OCI-LY3 (cell line): Measurements from ENCODE around the gene ARMH3.

ENCODE experiments used
- H2AFZ ChIP-seq: fragments of 200-600, 300-600 bp; shearing (Covaris generic); 2 replicates; pipeline ENCODE4 v1.6.0; 2014; ENCODE audit warnings: antibody characterized with exemption, low read depth, low read length
- H3K27ac ChIP-seq: fragments of 200-600, 300-600 bp; sonication (generic); 2 replicates; pipeline ENCODE4 v1.5.1; 2014; ENCODE audit warnings: mild to moderate bottlenecking, low read length, moderate library complexity, mixed read lengths
- H3K27me3 ChIP-seq: fragments of 200-600, 300-600 bp; sonication (generic); 2 replicates; pipeline ENCODE4 v1.6.1; 2014; ENCODE audit warnings: low read depth, low read length, mixed read lengths
- H3K36me3 ChIP-seq: fragments of 200-600, 300-600 bp; sonication (generic); replicated peaks from 2 replicates; pipeline ENCODE3; 2014; ENCODE audit warnings: low read depth, low read length, mixed read lengths
- H3K4me1 ChIP-seq: fragments of 300-600, 200-600 bp; sonication (generic); 2 replicates; pipeline ENCODE4 v1.6.1; 2014; ENCODE audit warnings: low read length, mixed read lengths
- H3K4me2 ChIP-seq: fragments of 200-600, 300-600 bp; sonication (generic); 2 replicates; pipeline ENCODE4 v1.6.1; 2014; ENCODE audit warnings: low read length, mixed read lengths
- H3K4me3 ChIP-seq: fragments of 300-600, 200-600 bp; sonication (generic); 2 replicates; pipeline ENCODE4 v1.5.1; 2014; ENCODE audit warnings: antibody characterized with exemption, mild to moderate bottlenecking, low read length, moderate library complexity
- H3K79me2 ChIP-seq: fragments of 300-600, 200-600 bp; shearing (Covaris generic); 2 replicates; pipeline ENCODE4 v1.6.1; 2014; ENCODE audit warnings: mild to moderate bottlenecking, low read length, mixed read lengths
- H3K9ac ChIP-seq: fragments of 300-600, 200-600 bp; shearing (Covaris generic); 2 replicates; pipeline ENCODE4 v1.6.0; 2014; ENCODE audit warnings: mild to moderate bottlenecking, low read length, moderate library complexity
- H3K9me3 ChIP-seq: fragments of 200-600, 300-600 bp; shearing (Covaris generic); 2 replicates; pipeline ENCODE4 v1.6.1; 2014; ENCODE audit warnings: low read length, mixed read lengths; ENCODE audit not compliant: insufficient read depth
- H4K20me1 ChIP-seq: fragments of 200-600, 300-600 bp; sonication (generic); 2 replicates; pipeline ENCODE4 v1.6.1; 2016; ENCODE audit warnings: low read length, mixed read lengths; ENCODE audit not compliant: insufficient read depth
- EZH2phosphoT487 ChIP-seq: fragments of 200-600 bp; shearing (Covaris generic); IDR thresholded peaks from 2 replicates; pipeline ENCODE4 v1.6.1; 2018; ENCODE audit warnings: antibody characterized with exemption, mixed run types, low read depth
- TF ChIP-seq, protein P1 (sequence below): fragments of 200-600, 300-600 bp; sonication (generic); IDR thresholded peaks from 2 replicates; pipeline ENCODE4 v1.5.1; 2014; ENCODE audit warnings: antibody characterized with exemption, low read length, low read depth

Gene ARMH3

DNA sequence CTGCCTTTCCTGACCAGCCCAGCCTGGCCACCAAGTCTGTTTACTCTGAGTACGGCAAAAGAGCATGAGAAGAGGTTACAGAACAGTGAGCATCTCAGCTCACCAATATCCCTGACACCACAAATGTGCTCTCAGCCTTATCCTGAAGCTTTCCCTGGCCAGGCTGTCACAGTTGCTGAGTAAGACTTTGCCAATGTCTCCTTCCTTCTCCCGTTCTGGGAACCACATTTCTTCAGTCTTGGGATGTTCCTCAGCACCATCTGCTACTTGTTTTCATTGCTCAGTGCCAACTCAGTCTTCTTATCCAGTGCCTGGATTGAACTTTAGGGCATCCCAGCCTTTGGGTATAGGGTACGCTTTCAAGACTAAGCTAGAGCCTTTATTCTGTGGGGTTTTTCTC lies 205.2 kb downstream of the ARMH3 start:
- no peaks in the 10 kb centered on the region for H3K79me2 ChIP-seq
- no peaks in the 10 kb centered on the region for H4K20me1 ChIP-seq
- H3K4me3 ChIP-seq = no peak overlapping the region

DNA sequence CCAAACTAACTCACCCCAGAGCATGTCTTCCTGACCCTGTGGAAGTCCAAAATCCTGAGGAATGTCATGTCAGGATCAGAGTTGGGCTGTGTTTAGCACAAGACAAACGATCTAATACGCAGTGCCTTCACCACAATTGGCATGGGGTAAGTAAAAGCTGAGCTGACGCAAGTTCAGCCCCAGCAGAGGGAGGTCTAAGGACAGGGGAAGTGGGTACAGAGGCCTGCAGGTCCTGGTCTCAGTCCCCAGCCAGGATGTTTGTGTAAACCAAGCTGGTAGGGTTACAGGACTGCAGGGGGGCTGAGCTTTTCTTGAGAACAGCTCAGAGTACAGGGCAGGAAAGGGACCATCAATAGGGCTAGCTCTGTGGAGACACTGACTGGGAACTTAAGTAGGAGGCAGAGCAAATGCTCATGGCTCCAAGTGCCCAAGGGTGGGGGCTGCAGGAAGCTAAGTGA lies 207.1 kb downstream of the ARMH3 start:
- TF ChIP-seq, protein P1, sequence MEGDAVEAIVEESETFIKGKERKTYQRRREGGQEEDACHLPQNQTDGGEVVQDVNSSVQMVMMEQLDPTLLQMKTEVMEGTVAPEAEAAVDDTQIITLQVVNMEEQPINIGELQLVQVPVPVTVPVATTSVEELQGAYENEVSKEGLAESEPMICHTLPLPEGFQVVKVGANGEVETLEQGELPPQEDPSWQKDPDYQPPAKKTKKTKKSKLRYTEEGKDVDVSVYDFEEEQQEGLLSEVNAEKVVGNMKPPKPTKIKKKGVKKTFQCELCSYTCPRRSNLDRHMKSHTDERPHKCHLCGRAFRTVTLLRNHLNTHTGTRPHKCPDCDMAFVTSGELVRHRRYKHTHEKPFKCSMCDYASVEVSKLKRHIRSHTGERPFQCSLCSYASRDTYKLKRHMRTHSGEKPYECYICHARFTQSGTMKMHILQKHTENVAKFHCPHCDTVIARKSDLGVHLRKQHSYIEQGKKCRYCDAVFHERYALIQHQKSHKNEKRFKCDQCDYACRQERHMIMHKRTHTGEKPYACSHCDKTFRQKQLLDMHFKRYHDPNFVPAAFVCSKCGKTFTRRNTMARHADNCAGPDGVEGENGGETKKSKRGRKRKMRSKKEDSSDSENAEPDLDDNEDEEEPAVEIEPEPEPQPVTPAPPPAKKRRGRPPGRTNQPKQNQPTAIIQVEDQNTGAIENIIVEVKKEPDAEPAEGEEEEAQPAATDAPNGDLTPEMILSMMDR = no peak
- no peak for TF ChIP-seq EZH2phosphoT487
- peaks cover 6% of the 10 kb centered on the region for H3K4me1 ChIP-seq
- H3K4me2 ChIP-seq = no peak overlapping the region
- no peaks in the 10 kb centered on the region for H3K9me3 ChIP-seq
- H4K20me1 ChIP-seq = no peaks in the 10 kb centered on the region
- H3K27ac ChIP-seq = no peak overlapping the region
- no peak overlapping the region for H2AFZ ChIP-seq
- no peak overlapping the region for H3K9ac ChIP-seq
- no peaks in the 10 kb centered on the region for H3K79me2 ChIP-seq
- H3K36me3 ChIP-seq = no peaks in the 10 kb centered on the region
- no peaks in the 10 kb centered on the region for H3K27me3 ChIP-seq
- no peak overlapping the region for H3K4me3 ChIP-seq

More for the DNA sequence above, 205.2 kb downstream of the ARMH3 start:
- H3K4me2 ChIP-seq = no peak overlapping the region
- H3K27me3 ChIP-seq = no peaks in the 10 kb centered on the region
- TF ChIP-seq EZH2phosphoT487 = no peak
- TF ChIP-seq, protein P1 = no peak
- H2AFZ ChIP-seq = no peak overlapping the region
- no peak overlapping the region for H3K27ac ChIP-seq
- H3K36me3 ChIP-seq = no peaks in the 10 kb centered on the region
- no peaks in the 10 kb centered on the region for H3K4me1 ChIP-seq
- H3K9ac ChIP-seq = no peak overlapping the region
- no peaks in the 10 kb centered on the region for H3K9me3 ChIP-seq

DNA sequence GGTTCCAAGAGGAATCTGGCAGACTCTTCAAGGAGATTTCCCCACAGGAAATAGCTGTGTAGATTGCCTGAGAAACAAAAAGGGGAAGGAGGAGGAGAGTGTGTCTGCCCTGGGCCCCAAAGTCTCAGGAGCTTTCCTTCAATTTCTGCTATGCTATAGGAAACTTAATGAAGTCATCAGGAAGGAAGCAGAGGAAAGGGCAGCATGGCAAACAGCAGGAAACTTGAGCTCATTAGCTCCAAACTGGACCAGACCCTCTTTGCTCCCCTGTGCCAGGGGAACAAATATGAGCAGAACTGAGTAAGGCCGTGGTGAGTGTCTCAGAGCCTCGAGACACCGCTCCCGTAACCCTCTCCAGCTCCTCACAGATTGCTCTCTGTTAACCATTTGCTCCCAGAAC lies 207.6 kb downstream of the ARMH3 start:
- Histone ChIP-seq H3K4me3 (no peak overlapping the region), H3K79me2 (no peaks in the 10 kb centered on the region), H3K36me3 (no peaks in the 10 kb centered on the region), H3K9me3 (no peaks in the 10 kb centered on the region), H3K27ac (no peak overlapping the region), H3K4me2 (no peak overlapping the region), H3K27me3 (no peaks in the 10 kb centered on the region), H4K20me1 (no peaks in the 10 kb centered on the region), H3K9ac (no peak overlapping the region), H3K4me1 (peaks cover 6% of the 10 kb centered on the region), H2AFZ (no peak overlapping the region)
- TF ChIP-seq, protein P1 = no peak

DNA sequence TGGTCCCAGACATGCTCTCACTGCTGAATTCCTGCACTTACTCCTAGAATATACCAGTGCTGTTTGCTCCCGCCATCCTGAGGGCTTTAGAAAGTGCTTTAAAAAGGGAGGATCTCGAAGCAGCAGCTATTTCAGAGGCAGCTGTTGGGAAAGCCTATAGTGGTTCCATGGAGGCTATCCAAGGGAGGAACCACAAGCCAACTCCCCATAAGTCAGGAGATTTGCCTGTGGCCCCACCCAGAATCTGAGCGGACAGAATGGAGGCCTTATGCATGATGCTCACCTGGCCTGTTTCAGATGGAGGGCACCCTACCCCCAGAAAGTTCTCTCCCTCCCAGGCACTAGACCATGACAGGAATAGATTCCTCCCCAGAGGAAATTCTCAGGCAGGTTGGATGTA lies 210.1 kb downstream of the ARMH3 start:
- no peak overlapping the region for H3K9ac ChIP-seq
- TF ChIP-seq, protein P1 = no peak
- TF ChIP-seq EZH2phosphoT487 = no peak
- no peak overlapping the region for H3K27ac ChIP-seq
- H2AFZ ChIP-seq = no peak overlapping the region
- no peak overlapping the region for H3K4me2 ChIP-seq
- H4K20me1 ChIP-seq = no peaks in the 10 kb centered on the region
- no peaks in the 10 kb centered on the region for H3K9me3 ChIP-seq
- H3K4me3 ChIP-seq = no peak overlapping the region
- no peaks in the 10 kb centered on the region; the same call in 1 of the 2 replicates for H3K79me2 ChIP-seq
- H3K4me1 ChIP-seq = peaks cover 29% of the 10 kb centered on the region
- H3K36me3 ChIP-seq = no peaks in the 10 kb centered on the region
- H3K27me3 ChIP-seq = no peaks in the 10 kb centered on the region
